Measurements from ENCODE around the gene KSR1.

DNA sequence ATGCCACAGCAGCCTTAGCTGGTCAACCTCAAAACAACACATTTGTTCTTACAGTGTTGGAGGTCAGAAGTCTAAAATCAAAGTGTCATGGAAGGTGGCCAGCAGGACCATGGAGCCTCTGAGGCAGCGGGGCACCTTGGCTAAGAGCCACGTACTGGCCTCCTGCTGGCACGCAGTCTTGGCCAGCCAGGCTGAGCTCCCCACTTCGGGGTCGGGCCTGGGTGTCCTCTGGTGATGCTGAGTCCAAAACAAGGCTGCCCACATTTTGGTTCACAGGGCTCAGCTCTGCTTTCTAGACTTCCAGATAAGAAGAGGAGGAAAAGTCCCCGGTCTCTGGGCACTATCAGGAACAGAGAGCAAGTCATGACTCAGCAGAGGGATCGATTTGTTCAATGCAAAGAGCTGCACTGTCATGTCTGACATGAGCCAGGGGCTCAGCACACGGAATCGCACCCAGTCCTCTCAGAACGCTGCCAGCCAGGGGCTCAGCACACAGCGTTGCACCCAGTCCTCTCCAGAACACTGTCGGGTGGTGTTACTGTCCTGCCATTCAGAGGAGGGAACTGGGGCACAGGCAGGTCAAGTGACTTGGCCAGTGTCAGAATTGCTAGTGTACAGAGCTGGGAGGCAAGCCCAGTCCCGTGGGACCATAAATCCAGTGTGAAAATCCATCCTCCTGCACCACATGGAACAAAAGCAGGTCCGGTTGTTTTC is 177.2 kb downstream of the KSR1 start:
- no peak for TF ChIP-seq POLR2A (IDR thresholded peaks at IDR 0.05; ENCODE audit: low read depth, low read length)
- no peak for TF ChIP-seq TAF1 (IDR thresholded peaks at IDR 0.05; ENCODE audit: borderline replicate concordance, low read depth, low read length)
- no peak for TF ChIP-seq POLR2AphosphoS5 (IDR thresholded peaks at IDR 0.05; ENCODE audit: low read depth, low read length)
